SU-DHL-6 (cell line): Measurements from ENCODE around the gene WDR64.
"Not testable (repeated sequence)": the region's sequence is repeated elsewhere in the genome, so short reads cannot be mapped to it uniquely, and the experiment has no call there.

Experiments used
- H2AFZ ChIP-seq: fragments of 200-600 bp; sonication (generic); 2 replicates; pipeline ENCODE4 v1.6.1; 2014; ENCODE audit warnings: low read depth, mild to moderate bottlenecking, moderate library complexity, mixed read lengths, antibody characterized with exemption, low read length; ENCODE audit not compliant: severe bottlenecking
- H3F3A ChIP-seq: fragments of 200-600 bp; shearing (Covaris generic); 2 replicates; pipeline ENCODE4 v1.6.0; 2016; ENCODE audit warnings: antibody characterized with exemption, mild to moderate bottlenecking; ENCODE audit not compliant: insufficient read depth
- H3K27ac ChIP-seq: fragments of 200-600 bp; sonication (generic); 2 replicates; pipeline ENCODE4 v1.5.1; 2016; ENCODE audit warnings: low read depth, mild to moderate bottlenecking, low read length, moderate library complexity, mixed read lengths
- H3K27me3 ChIP-seq: fragments of 200-600 bp; sonication (generic), shearing (Covaris generic); 2 replicates; pipeline ENCODE4 v1.6.0; 2014; ENCODE audit warnings: mild to moderate bottlenecking, low read length
- H3K36me3 ChIP-seq: fragments of 200-600 bp; sonication (generic); 2 replicates; pipeline ENCODE4 v1.6.1; 2014; ENCODE audit warnings: mild to moderate bottlenecking, low read length, mixed read lengths
- H3K4me2 ChIP-seq: fragments of 300-600, 200-600 bp; shearing (Covaris generic), sonication (generic); 2 replicates; pipeline ENCODE4 v1.6.0; 2014; ENCODE audit warnings: low read length, low read depth, mild to moderate bottlenecking; ENCODE audit not compliant: poor library complexity, severe bottlenecking
- H3K4me3 ChIP-seq: fragments of 200-600 bp; sonication (generic); 2 replicates; pipeline ENCODE4 v1.5.1; 2014; ENCODE audit warnings: antibody characterized with exemption, low read length, mild to moderate bottlenecking, mixed read lengths; ENCODE audit not compliant: insufficient read depth, poor library complexity, severe bottlenecking
- H3K79me2 ChIP-seq: fragments of 200-600 bp; sonication (generic); 2 replicates; pipeline ENCODE4 v1.6.1; 2014; ENCODE audit warnings: mild to moderate bottlenecking, low read length, moderate library complexity; ENCODE audit not compliant: insufficient read depth
- H3K9ac ChIP-seq: fragments of 200-600 bp; sonication (generic); 2 replicates; pipeline ENCODE4 v1.7.0; 2014; ENCODE audit warnings: mild to moderate bottlenecking, low read length
- H3K9me2 ChIP-seq: fragments of 200-600 bp; sonication (generic); replicated peaks from 2 replicates; pipeline ENCODE4 v1.6.1; 2014; ENCODE audit warnings: low read length; ENCODE audit not compliant: insufficient read depth
- H3K9me3 ChIP-seq: fragments of 200-600 bp; sonication (generic); 2 replicates; pipeline ENCODE4 v1.6.1; 2014; ENCODE audit warnings: low read length, mixed read lengths; ENCODE audit not compliant: insufficient read depth
- H4K20me1 ChIP-seq: fragments of 200-600 bp; sonication (generic); 2 replicates; pipeline ENCODE4 v1.6.1; 2014; ENCODE audit warnings: low read depth, mild to moderate bottlenecking, antibody characterized with exemption, low read length, moderate library complexity, mixed read lengths
- CTCF ChIP-seq: fragments of 200-600 bp; sonication (generic); IDR thresholded peaks from one replicate; pipeline ENCODE4 v1.5.1; 2017; ENCODE audit warnings: antibody characterized with exemption, mild to moderate bottlenecking, low read length, moderate library complexity; ENCODE audit not compliant: insufficient read depth, poor library complexity, severe bottlenecking
- EZH2phosphoT487 ChIP-seq: fragments of 200-600 bp; sonication (generic), shearing (Covaris generic); conservative IDR thresholded peaks from 2 replicates; pipeline ENCODE4 v1.6.1; 2018; ENCODE audit warnings: mild to moderate bottlenecking, antibody characterized with exemption, low read length, moderate library complexity, mixed read lengths

WDR64 gene

GRCh38 chr1:241733899-241734298 lies 81.8 kb downstream of the WDR64 start:
- no peak for TF ChIP-seq CTCF
- Histone ChIP-seq H3F3A (no peaks in the 10 kb centered on the region), H4K20me1 (no peaks in the 10 kb centered on the region), H3K36me3 (no peaks in the 10 kb centered on the region), H3K9me2 (no peaks in the 10 kb centered on the region), H3K4me3 (no peak overlapping the region), H3K9me3 (no peaks in the 10 kb centered on the region), H3K27me3 (no peaks in the 10 kb centered on the region), H3K79me2 (no peaks in the 10 kb centered on the region), H2AFZ (no peak overlapping the region), H3K4me2 (no peak overlapping the region), H3K27ac (no peak overlapping the region), H3K9ac (no peak overlapping the region)

GRCh38 chr1:241734533-241734932 lies 82.5 kb downstream of the WDR64 start:
- no peaks in the 10 kb centered on the region for H3K36me3 ChIP-seq
- no peak for TF ChIP-seq CTCF
- no peak for TF ChIP-seq EZH2phosphoT487
- no peak overlapping the region for H3K4me2 ChIP-seq
- no peaks in the 10 kb centered on the region for H3K9me3 ChIP-seq
- H3K79me2 ChIP-seq, result no peaks in the 10 kb centered on the region
- H3K27me3 ChIP-seq, result no peaks in the 10 kb centered on the region
- H3K9me2 ChIP-seq, result no peaks in the 10 kb centered on the region
- H3K4me3 ChIP-seq, result no peak overlapping the region
- H4K20me1 ChIP-seq, result no peaks in the 10 kb centered on the region
- no peak overlapping the region for H2AFZ ChIP-seq
- no peak overlapping the region for H3K27ac ChIP-seq
- H3K9ac ChIP-seq, result no peak overlapping the region
- no peaks in the 10 kb centered on the region for H3F3A ChIP-seq

GRCh38 chr1:241735493-241735926 lies 83.4 kb downstream of the WDR64 start:
- H3K79me2 ChIP-seq, H4K20me1 ChIP-seq, H2AFZ ChIP-seq, H3F3A ChIP-seq, H3K27ac ChIP-seq, H3K36me3 ChIP-seq, H3K4me2 ChIP-seq, H3K9me3 ChIP-seq, H3K4me3 ChIP-seq, H3K9ac ChIP-seq, H3K9me2 ChIP-seq, H3K27me3 ChIP-seq: not testable (repeated sequence)

GRCh38 chr1:241736387-241736786 lies 84.3 kb downstream of the WDR64 start:
- H3K4me3 ChIP-seq, result no peak overlapping the region
- TF ChIP-seq EZH2phosphoT487 (no peak), CTCF (no peak)
- no peaks in the 10 kb centered on the region for H3K79me2 ChIP-seq
- no peak overlapping the region for H2AFZ ChIP-seq
- no peak overlapping the region for H3K4me2 ChIP-seq
- H3K27me3 ChIP-seq, result no peaks in the 10 kb centered on the region
- no peaks in the 10 kb centered on the region for H4K20me1 ChIP-seq
- H3K27ac ChIP-seq, result no peak overlapping the region
- H3K9me2 ChIP-seq, result no peaks in the 10 kb centered on the region
- H3K9me3 ChIP-seq, result no peaks in the 10 kb centered on the region
- H3F3A ChIP-seq, result no peaks in the 10 kb centered on the region
- no peaks in the 10 kb centered on the region for H3K36me3 ChIP-seq
- no peak overlapping the region for H3K9ac ChIP-seq
